Lower leg skin (tissue), 3 donors: ENCODE data around the gene KIF13A.

ENCODE experiments used
- CTCF ChIP-seq, 3 donors: fragments of 450-650 bp; IDR thresholded peaks; one replicate each; pipeline ENCODE4 v1.5.1; 2016; ENCODE audit warnings: antibody characterized with exemption in 3 of 3, mild to moderate bottlenecking in 3 of 3, moderate library complexity in 2 of 3
- POLR2A ChIP-seq, 2 donors: fragments of 450-650 bp; IDR thresholded peaks; one replicate each; pipeline ENCODE4 v1.6.1; 2016 to 2017; ENCODE audit warnings: antibody characterized with exemption in 2 of 2, mild to moderate bottlenecking in 1 of 2, moderate library complexity in 1 of 2

GRCh38 chr6:17957086-17957485, 30.3 kb downstream of the KIF13A start:
- no peak for TF ChIP-seq CTCF (IDR thresholded peaks at IDR 0.05)
- no peak for TF ChIP-seq POLR2A (IDR thresholded peaks at IDR 0.05)
